Mammary epithelial cell (primary cell): Measurements from ENCODE around the gene NAP1L4.

ENCODE experiments used
- EZH2 ChIP-seq: IDR thresholded peaks from 2 replicates; pipeline ENCODE4 v1.6.1; 2012; ENCODE audit warnings: low read length, inconsistent platforms, borderline replicate concordance
- TF ChIP-seq, protein P1 (sequence below), 2 donors: IDR thresholded peaks in 1 of 2; conservative IDR thresholded peaks in 1 of 2; 2 replicates each; pipeline ENCODE4 v1.5.1; 2011 to 2012; ENCODE audit warnings: inconsistent platforms in 2 of 2, low read length in 2 of 2, mild to moderate bottlenecking in 2 of 2, control low read depth in 1 of 2, low read depth in 1 of 2; ENCODE audit not compliant: insufficient read depth in 1 of 2; ENCODE audit errors: extremely low read depth in 1 of 2

GRCh38 chr11:2928605-2929530, 63.3 kb downstream of the NAP1L4 start, which contains the start of gene PHLDA2:
- TF ChIP-seq, protein P1, sequence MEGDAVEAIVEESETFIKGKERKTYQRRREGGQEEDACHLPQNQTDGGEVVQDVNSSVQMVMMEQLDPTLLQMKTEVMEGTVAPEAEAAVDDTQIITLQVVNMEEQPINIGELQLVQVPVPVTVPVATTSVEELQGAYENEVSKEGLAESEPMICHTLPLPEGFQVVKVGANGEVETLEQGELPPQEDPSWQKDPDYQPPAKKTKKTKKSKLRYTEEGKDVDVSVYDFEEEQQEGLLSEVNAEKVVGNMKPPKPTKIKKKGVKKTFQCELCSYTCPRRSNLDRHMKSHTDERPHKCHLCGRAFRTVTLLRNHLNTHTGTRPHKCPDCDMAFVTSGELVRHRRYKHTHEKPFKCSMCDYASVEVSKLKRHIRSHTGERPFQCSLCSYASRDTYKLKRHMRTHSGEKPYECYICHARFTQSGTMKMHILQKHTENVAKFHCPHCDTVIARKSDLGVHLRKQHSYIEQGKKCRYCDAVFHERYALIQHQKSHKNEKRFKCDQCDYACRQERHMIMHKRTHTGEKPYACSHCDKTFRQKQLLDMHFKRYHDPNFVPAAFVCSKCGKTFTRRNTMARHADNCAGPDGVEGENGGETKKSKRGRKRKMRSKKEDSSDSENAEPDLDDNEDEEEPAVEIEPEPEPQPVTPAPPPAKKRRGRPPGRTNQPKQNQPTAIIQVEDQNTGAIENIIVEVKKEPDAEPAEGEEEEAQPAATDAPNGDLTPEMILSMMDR (conservative IDR thresholded peaks at IDR 0.05 in 1 of 2, IDR thresholded peaks at IDR 0.05 in 1 of 2; ENCODE audit: extremely low read depth in 1 of 2, insufficient read depth in 1 of 2, low read depth in 1 of 2, low read length in 2 of 2) = no peak
- TF ChIP-seq EZH2 = no peak
